ENCODE results near the gene GLB1L. TPM values are rescaled to one million over a fixed set of nuclear protein-coding genes. Genes with fewer than 3 reads are reported as not detected.

GLB1L gene
- total RNA-seq, 1 donor from 2014 or later, result 1.8 TPM

DNA sequence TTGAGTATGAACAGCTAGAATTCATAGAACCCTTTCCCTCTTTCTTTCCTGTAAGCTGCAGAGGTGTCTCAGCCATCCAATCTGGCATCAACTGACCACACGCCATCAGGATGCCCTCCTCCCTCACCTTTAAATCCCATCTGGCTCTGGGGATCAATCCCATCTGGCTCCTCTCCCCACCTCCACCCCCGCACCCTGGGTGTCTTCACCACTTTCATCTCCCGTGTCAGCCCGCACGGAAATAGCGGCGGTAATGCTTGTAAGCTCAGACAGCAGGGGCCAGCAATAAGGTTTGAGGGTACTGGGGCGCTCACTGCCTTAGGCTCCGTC is 7.3 kb upstream of the GLB1L start:
- no peak for DNase-seq (ENCODE audit: low spot score in 2 of 2)
- H3K36me3 ChIP-seq, result peaks cover 9 to 23% of the 10 kb centered on the region in 2 donors
- no peaks in the 10 kb centered on the region for H3K9me3 ChIP-seq
- H3K4me3 ChIP-seq, result peak overlapping the region; percentile 70 to 73
- intact Hi-C loops (cut with DNase I), result loop anchor here (2.0 kb wide), 1 partner anchor 76 kb away; the partner anchor contains the start of gene CNPPD1
- peaks cover 24 to 50% of the 10 kb centered on the region in 2 donors for H3K4me1 ChIP-seq
- H3K27me3 ChIP-seq, result no peaks in the 10 kb centered on the region
- H3K27ac ChIP-seq, result peak overlapping the region; percentile 96 to 99
- TF ChIP-seq, protein P1, sequence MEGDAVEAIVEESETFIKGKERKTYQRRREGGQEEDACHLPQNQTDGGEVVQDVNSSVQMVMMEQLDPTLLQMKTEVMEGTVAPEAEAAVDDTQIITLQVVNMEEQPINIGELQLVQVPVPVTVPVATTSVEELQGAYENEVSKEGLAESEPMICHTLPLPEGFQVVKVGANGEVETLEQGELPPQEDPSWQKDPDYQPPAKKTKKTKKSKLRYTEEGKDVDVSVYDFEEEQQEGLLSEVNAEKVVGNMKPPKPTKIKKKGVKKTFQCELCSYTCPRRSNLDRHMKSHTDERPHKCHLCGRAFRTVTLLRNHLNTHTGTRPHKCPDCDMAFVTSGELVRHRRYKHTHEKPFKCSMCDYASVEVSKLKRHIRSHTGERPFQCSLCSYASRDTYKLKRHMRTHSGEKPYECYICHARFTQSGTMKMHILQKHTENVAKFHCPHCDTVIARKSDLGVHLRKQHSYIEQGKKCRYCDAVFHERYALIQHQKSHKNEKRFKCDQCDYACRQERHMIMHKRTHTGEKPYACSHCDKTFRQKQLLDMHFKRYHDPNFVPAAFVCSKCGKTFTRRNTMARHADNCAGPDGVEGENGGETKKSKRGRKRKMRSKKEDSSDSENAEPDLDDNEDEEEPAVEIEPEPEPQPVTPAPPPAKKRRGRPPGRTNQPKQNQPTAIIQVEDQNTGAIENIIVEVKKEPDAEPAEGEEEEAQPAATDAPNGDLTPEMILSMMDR (IDR thresholded peaks at IDR 0.05), result no peak

DNA sequence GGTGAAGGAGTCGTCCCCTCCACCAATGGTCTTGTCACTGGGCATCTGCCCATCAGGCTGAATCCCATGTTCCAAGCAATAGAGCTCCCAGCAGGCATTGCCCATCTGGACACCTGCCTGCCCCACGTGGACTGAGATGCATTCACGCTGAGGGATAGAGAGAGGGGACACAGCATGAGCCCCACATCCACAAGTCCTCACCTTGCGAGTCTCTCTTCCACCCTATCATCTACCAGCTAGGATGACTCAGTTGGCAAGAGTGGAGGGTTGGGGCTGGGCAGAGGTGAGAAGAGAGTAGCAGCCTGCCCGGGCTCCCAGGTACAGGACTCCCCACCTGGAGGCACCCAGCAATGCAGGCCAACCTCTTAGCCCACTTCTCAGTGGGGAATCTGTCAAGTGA is 6.8 kb upstream of the GLB1L start:
- Histone ChIP-seq H3K36me3 (peaks cover 9 to 23% of the 10 kb centered on the region in 2 donors), H3K4me3 (peak overlapping the region; percentile 70 to 73), H3K27me3 (no peaks in the 10 kb centered on the region), H3K4me1 (peaks cover 24 to 52% of the 10 kb centered on the region in 2 donors), H3K27ac (peak overlapping the region; percentile 96 to 99), H3K9me3 (no peaks in the 10 kb centered on the region)
- intact Hi-C loops (cut with DNase I), result loop anchor here (2.0 kb wide), 1 partner anchor 75 kb away; the partner anchor contains the start of gene CNPPD1
- TF ChIP-seq, protein P1 (IDR thresholded peaks at IDR 0.05), result no peak
- no peak for DNase-seq (ENCODE audit: low spot score in 2 of 2)

DNA sequence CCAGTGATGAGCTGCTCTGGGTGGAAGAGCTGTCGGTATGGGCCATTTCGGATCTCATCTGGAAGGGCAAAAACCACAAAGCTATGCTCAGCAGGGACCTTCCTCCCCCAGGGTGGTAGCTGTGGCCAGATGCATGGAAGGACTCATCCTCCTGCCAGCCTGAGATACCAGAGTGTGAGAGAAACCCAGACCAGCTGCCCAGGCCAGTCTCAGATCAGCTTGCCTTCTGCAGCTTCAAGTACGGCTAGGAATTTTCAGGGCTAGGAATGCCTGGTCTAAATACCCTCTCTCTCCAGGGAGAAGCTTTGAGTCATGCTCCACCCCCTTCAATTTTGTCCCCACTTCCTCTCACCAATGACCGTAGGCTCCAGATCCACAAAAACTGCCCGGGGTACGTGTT is 6.4 kb upstream of the GLB1L start:
- H3K27me3 ChIP-seq, result no peaks in the 10 kb centered on the region
- intact Hi-C loops (cut with DNase I), result loop anchor here (2.0 kb wide), 1 partner anchor 75 kb away; the partner anchor contains the start of gene CNPPD1
- no peak for DNase-seq (ENCODE audit: low spot score in 2 of 2)
- TF ChIP-seq, protein P1 (IDR thresholded peaks at IDR 0.05), result no peak
- H3K27ac ChIP-seq, result peak overlapping the region; percentile 96 to 99
- peak overlapping the region in 1 of 2 donors; percentile 73 for H3K4me3 ChIP-seq
- H3K4me1 ChIP-seq, result peaks cover 24 to 56% of the 10 kb centered on the region in 2 donors
- peaks cover 9 to 23% of the 10 kb centered on the region in 2 donors for H3K36me3 ChIP-seq
- H3K9me3 ChIP-seq, result no peaks in the 10 kb centered on the region

DNA sequence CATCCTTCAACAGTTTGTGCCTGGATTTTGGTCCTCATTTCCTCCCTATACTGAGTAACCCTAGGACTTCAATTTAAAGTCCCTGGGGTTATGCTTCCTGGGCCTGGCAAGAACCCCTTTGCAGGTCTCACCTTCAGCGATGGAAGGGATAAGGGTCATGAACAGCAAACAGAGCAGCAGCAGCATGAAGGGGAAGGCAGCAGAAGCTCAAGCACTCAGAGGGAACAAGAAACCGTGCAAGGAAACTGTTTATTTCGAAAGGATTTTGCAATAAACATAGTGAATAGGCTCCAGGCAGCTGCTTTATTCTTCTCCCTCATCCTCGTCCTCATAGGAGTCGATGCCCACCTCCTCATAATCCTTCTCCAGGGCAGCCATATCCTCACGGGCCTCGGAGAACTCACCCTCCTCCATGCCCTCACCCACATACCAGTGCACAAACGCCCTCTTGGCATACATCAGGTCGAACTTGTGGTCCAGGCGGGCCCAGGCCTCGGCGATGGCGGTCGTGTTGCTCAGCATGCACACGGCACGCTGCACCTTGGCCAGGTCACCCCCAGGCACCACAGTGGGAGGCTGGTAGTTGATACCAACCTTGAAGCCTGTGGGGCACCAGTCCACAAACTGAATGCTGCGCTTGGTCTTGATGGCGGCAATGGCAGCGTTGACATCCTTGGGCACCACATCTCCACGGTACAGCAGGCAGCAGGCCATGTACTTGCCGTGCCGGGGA is 5.0 kb upstream of the GLB1L start:
- TF ChIP-seq, protein P1 (IDR thresholded peaks at IDR 0.05), result no peak
- intact Hi-C loops (cut with DNase I), result no loop called here
- Histone ChIP-seq H3K27me3 (no peaks in the 10 kb centered on the region), H3K4me1 (peaks cover 24 to 65% of the 10 kb centered on the region in 2 donors), H3K36me3 (peaks cover 9 to 23% of the 10 kb centered on the region in 2 donors), H3K4me3 (peak overlapping the region; percentile 12 to 46), H3K9me3 (no peaks in the 10 kb centered on the region), H3K27ac (peak overlapping the region; percentile 96 to 99)
- no peak for DNase-seq (ENCODE audit: low spot score in 2 of 2)

DNA sequence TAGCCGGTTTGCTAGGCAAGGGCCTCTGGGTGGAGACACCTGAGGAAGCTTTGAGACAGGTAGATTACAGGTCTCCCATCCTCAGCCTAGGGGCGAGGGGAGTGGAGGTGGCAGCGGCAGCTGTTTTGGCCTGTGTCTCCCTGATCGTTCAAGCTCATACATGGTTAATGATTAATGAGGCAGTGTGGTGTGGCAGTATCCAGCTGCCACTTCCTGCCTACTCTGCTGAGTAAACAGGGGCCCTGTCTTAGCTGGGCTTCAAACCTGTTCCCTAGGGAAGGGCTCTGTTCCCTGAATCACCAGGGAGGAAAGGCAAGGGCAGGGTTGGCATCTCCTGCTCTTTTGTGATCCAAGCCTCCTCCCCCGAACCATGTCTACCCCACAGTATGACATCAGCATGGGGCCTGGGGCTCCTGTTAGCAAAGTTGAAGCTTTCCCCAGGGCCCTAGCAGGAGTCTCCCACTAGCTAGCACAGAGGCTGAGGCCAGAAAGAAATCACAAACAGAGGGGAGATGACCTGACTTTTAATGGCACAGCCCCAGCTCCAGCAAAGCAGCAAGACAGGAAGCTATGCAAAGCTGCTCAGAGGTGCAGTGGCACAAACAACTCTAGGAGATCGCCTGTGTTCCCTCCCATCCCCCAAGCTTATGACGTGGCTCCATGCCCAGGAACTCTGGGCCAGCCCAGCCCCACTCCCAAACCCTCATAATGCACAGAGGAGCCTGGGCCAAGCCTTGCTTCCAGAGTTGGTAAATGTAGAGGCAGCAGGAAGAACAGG is 4.1 kb upstream of the GLB1L start:
- peak; percentile 77 to 94 for DNase-seq (ENCODE audit: low spot score in 2 of 2)
- no peaks in the 10 kb centered on the region for H3K27me3 ChIP-seq
- H3K4me1 ChIP-seq, result peaks cover 25 to 64% of the 10 kb centered on the region in 2 donors
- peak overlapping the region; percentile 96 to 99 for H3K27ac ChIP-seq
- H3K9me3 ChIP-seq, result no peaks in the 10 kb centered on the region
- peaks cover 9 to 23% of the 10 kb centered on the region in 2 donors for H3K36me3 ChIP-seq
- TF ChIP-seq, protein P1 (IDR thresholded peaks at IDR 0.05), result no peak
- intact Hi-C loops (cut with DNase I), result loop anchor here (1.0 kb wide), 4 partner anchors 25 to 139 kb away; partner anchors contain the start of genes DNAJB2 and ZFAND2B
- peak overlapping the region; percentile 11 to 46 for H3K4me3 ChIP-seq
